Osteocyte (in vitro differentiated cells): Measurements from ENCODE around the gene ACVR1B. TPM values are rescaled to one million over a fixed set of nuclear protein-coding genes. Genes with fewer than 3 reads are reported as not detected.

Experiments
- DNase-seq: peaks from one replicate; pipeline ENCODE4 v3.0.0; 2021; ENCODE audit warnings: mixed read lengths; ENCODE audit not compliant: unreplicated experiment; ENCODE audit errors: extremely low spot score
- H3K27ac Mint-ChIP-seq: one replicate; pipeline ENCODE4 v1.8.0; 2021; ENCODE audit warnings: mild to moderate bottlenecking, mixed read lengths; ENCODE audit not compliant: unreplicated experiment
- H3K27me3 Mint-ChIP-seq: one replicate; pipeline ENCODE4 v1.8.0; 2021; ENCODE audit warnings: mixed read lengths; ENCODE audit not compliant: unreplicated experiment
- H3K36me3 Mint-ChIP-seq: one replicate; pipeline ENCODE4 v1.8.0; 2021; ENCODE audit warnings: mixed read lengths; ENCODE audit not compliant: unreplicated experiment
- H3K4me1 Mint-ChIP-seq: one replicate; pipeline ENCODE4 v1.8.0; 2021; ENCODE audit warnings: mixed read lengths; ENCODE audit not compliant: unreplicated experiment
- H3K4me3 Mint-ChIP-seq: one replicate; pipeline ENCODE4 v1.8.0; 2021; ENCODE audit warnings: mild to moderate bottlenecking, moderate library complexity, mixed read lengths; ENCODE audit not compliant: unreplicated experiment
- H3K9me3 Mint-ChIP-seq: one replicate; pipeline ENCODE4 v1.8.0; 2021; ENCODE audit warnings: mixed read lengths; ENCODE audit not compliant: unreplicated experiment
- long read RNA-seq: library from polyadenylated mRNA; unstranded; transcript quantifications from one replicate; pipeline ENCODE4 v2.0.0, GENCODE V29; 2021
- total RNA-seq: library from RNA; stranded (reverse); gene quantifications from 2 replicates; pipeline ENCODE4 v1.2.1, GENCODE V29; 2021
- TF ChIP-seq, protein P1 (sequence below): fragments of 200-600 bp; sonication (generic); IDR thresholded peaks from 2 replicates; pipeline ENCODE4 v1.5.0; 2021; ENCODE audit warnings: antibody characterized with exemption, mild to moderate bottlenecking, moderate library complexity

The ACVR1B gene
- total RNA-seq: 15.2 and 15.8 TPM in 2 replicates
- long read RNA-seq, partial matches to known transcripts: 0 of 4 reads
- long read RNA-seq, other reads (novel, unspliced or antisense): 4 of 4 reads

DNA sequence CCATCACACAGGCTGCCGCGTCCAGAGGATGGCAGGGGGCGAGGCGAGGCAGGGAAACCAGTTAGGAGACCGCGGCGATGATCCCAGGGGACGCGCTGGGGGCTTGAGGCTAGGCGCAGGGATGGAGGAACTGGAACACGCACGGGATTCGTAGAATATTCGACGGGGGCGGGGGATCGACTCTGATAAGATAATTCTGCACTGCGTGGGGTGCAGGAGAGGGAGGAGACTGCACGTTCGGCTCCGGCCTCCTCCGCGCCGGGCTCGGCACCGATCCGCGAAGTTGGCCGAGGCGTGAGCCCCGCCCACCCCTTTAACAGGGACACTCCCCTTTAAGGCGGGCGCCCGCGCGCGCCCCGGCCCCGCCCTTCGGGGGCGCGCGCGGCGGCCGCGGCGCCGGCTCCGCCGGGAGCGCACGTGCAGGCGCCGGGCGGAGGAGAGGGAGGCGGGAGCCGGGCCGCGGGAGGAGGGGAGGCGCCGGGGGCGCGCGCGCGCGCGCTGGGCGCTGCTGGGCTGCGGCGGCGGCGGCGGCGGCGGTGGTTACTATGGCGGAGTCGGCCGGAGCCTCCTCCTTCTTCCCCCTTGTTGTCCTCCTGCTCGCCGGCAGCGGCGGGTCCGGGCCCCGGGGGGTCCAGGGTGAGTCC lies at the start of gene ACVR1B:
Gene ACVR1B (plus strand): TSS at position 501 of the 644 bp plus-strand sequence. CDS start 45 bp downstream, at position 546.
- TF ChIP-seq, protein P1, sequence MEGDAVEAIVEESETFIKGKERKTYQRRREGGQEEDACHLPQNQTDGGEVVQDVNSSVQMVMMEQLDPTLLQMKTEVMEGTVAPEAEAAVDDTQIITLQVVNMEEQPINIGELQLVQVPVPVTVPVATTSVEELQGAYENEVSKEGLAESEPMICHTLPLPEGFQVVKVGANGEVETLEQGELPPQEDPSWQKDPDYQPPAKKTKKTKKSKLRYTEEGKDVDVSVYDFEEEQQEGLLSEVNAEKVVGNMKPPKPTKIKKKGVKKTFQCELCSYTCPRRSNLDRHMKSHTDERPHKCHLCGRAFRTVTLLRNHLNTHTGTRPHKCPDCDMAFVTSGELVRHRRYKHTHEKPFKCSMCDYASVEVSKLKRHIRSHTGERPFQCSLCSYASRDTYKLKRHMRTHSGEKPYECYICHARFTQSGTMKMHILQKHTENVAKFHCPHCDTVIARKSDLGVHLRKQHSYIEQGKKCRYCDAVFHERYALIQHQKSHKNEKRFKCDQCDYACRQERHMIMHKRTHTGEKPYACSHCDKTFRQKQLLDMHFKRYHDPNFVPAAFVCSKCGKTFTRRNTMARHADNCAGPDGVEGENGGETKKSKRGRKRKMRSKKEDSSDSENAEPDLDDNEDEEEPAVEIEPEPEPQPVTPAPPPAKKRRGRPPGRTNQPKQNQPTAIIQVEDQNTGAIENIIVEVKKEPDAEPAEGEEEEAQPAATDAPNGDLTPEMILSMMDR: no peak
- Mint-ChIP-seq H3K4me1 (peaks cover 22% of the 10 kb centered on the region), H3K27me3 (peaks cover 28% of the 10 kb centered on the region), H3K4me3 (peak within 1 kb of the TSS; percentile 90), H3K27ac (peak within 1 kb of the TSS; percentile 59), H3K36me3 (no peaks in the 10 kb centered on the region), H3K9me3 (no peaks in the 10 kb centered on the region)
- peak; percentile 95 for DNase-seq

DNA sequence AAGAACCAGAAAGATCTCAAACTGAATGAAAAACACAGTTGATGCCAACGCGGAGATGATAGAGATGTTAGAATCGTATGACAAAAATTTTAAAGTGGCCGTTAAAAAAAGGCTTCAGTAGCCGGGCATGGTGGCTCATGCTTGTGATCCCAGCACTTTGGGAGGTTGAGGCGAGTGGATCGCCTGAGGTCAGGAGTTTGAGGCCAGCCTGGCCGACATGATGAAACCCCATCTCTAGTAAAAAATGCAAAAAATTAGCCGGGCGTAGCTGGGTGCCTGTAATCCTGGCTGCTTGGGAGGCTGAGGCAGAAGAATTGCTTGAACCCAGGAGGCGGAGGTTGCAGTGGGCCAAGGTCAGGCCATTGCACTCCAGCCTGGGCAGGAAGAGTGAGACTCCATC lies 49.6 kb upstream of the ACVR1B start:
- H3K4me1 Mint-ChIP-seq: peaks cover 8% of the 10 kb centered on the region
- no peak overlapping the region for H3K27ac Mint-ChIP-seq
- H3K36me3 Mint-ChIP-seq: no peaks in the 10 kb centered on the region
- H3K4me3 Mint-ChIP-seq: no peak overlapping the region
- H3K27me3 Mint-ChIP-seq: no peaks in the 10 kb centered on the region
- TF ChIP-seq, protein P1: no peak
- no peak for DNase-seq
- H3K9me3 Mint-ChIP-seq: no peaks in the 10 kb centered on the region

DNA sequence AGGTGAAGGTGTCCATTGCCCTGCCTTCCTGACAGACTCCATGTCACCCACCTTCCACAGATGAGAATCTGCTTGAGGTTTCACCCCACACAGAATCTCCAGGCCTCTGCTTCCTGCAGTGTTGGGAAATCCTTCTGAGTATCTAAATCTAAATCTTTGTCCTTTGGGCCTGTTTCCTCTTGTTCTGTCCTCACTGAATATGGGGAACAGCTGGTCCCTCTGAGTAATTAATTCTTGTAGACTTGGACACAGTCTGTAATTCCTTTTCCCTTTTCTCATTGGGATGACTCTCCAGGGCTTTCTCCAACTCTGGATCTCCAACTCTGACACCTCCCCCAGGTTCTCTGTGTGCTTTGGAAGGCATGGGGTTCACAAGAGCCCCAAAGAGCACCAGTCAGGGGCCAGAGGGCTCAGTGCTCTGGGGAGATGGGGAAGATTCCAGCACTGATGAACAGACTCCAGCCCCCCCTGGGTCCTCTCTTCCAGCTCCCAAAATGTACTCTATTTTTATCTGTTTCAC lies 46.5 kb upstream of the ACVR1B start:
- H3K9me3 Mint-ChIP-seq: no peaks in the 10 kb centered on the region
- no peak overlapping the region for H3K27ac Mint-ChIP-seq
- DNase-seq: no peak
- H3K4me1 Mint-ChIP-seq: peaks cover 2% of the 10 kb centered on the region
- H3K4me3 Mint-ChIP-seq: no peak overlapping the region
- H3K27me3 Mint-ChIP-seq: no peaks in the 10 kb centered on the region
- TF ChIP-seq, protein P1: no peak
- H3K36me3 Mint-ChIP-seq: no peaks in the 10 kb centered on the region

DNA sequence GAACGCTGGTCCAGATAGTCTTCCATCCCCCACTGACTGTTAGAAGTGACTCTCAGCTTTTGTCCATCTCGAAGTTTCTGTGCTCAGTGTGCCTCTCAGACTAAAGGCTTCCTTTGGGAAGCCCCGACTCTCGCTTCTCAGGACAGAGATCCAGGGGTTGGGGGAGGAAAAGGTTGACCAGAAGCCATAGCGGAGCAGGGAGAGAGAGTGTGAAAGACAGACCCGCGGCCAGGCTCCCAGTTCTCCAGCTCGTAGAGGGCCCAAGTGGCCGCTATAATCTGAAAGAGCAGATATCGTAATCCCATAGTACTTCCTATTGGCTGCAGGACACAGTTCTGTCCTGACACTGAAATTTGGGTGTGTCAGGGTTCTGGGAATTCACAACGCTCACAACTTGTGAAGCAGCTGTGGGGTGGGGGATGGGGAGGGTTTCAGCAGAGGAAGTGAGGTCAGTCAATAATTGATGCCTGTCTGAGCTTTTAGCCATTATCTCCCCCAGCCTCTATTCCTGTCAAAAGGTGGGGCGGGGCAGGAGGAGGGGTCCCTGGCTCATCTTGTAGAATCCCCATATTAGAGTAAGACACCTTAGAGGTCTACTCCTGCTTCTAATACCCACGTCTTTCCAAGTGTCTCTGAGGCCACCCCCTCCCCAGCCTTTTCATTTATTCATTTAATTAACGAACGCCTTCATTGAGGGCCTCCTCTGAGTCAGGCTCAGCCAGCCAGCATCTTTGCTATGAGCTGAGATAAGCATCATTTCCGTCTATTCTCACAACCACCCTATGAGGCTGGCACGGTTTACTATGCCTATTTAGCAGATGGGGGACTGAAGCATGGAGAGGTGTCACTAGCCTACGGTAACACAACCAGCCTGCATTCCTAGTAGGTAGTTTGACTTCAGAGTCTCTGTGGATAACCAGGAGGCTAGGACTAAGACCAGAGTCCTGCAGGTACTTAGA lies 45.7 kb upstream of the ACVR1B start:
- H3K4me1 Mint-ChIP-seq: peaks cover 6% of the 10 kb centered on the region
- no peaks in the 10 kb centered on the region for H3K9me3 Mint-ChIP-seq
- H3K36me3 Mint-ChIP-seq: no peaks in the 10 kb centered on the region
- H3K27me3 Mint-ChIP-seq: no peaks in the 10 kb centered on the region
- TF ChIP-seq, protein P1: no peak
- DNase-seq: no peak
- H3K4me3 Mint-ChIP-seq: no peak overlapping the region
- no peak overlapping the region for H3K27ac Mint-ChIP-seq
